Chondrocyte (in vitro differentiated cells): Measurements from ENCODE around the gene ESRRG. TPM values are rescaled to one million over a fixed set of nuclear protein-coding genes. Genes with fewer than 3 reads are reported as not detected.

Experiments
- DNase-seq: peaks from one replicate; pipeline ENCODE4 v3.0.0; 2021; ENCODE audit warnings: mixed read lengths, low spot score
- H3K27ac Mint-ChIP-seq: one replicate; pipeline ENCODE4 v1.8.0; 2021; ENCODE audit warnings: mild to moderate bottlenecking, moderate library complexity, mixed read lengths; ENCODE audit not compliant: unreplicated experiment
- H3K27me3 Mint-ChIP-seq: 2 replicates; pipeline ENCODE4 v1.8.0; 2021; ENCODE audit warnings: low read depth, mixed read lengths
- H3K36me3 Mint-ChIP-seq: 2 replicates; pipeline ENCODE4 v1.8.0; 2021; ENCODE audit warnings: low read depth, mixed read lengths
- H3K4me1 Mint-ChIP-seq: 2 replicates; pipeline ENCODE4 v1.8.0; 2021; ENCODE audit warnings: low read depth, mild to moderate bottlenecking, mixed read lengths
- H3K4me3 Mint-ChIP-seq: one replicate; pipeline ENCODE4 v1.8.0; 2021; ENCODE audit warnings: mild to moderate bottlenecking, moderate library complexity, mixed read lengths; ENCODE audit not compliant: unreplicated experiment
- H3K9me3 Mint-ChIP-seq: 2 replicates; pipeline ENCODE4 v1.8.0; 2021; ENCODE audit warnings: low read depth, mixed read lengths
- CTCF ChIP-seq: fragments of 200-600 bp; sonication (generic); IDR thresholded peaks from 2 replicates; pipeline ENCODE4 v1.5.0; 2021; ENCODE audit warnings: antibody characterized with exemption, mild to moderate bottlenecking, moderate library complexity
- total RNA-seq: library from RNA; stranded (reverse); gene quantifications from 3 replicates; pipeline ENCODE4 v1.2.1, GENCODE V29; 2021

Gene ESRRG
- total RNA-seq, 1 donor from 2014 or later, result not detected

DNA sequence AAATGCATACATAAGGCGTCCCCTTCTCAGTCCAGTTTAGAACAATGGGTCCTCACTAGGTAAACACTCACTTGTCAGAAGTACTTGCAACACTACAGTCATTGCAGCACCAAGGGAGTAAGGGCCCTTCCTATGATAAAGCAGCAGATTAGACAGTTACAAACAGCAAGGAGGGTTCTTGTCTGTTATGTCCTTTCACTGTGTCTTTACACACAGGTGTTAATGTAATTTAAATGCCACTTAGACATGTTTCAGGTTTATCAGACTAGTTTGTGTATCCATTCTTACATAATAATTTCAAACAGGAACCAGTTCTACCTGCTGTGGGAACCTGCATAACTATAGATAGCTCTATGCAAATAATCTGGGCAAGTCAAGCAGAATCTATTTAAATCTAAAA lies 194.4 kb downstream of the ESRRG start:
- no peak overlapping the region for H3K27ac Mint-ChIP-seq
- H3K4me3 Mint-ChIP-seq, result no peak overlapping the region
- DNase-seq, result no peak
- peaks cover 17% of the 10 kb centered on the region for H3K27me3 Mint-ChIP-seq
- no peaks in the 10 kb centered on the region for H3K36me3 Mint-ChIP-seq
- H3K4me1 Mint-ChIP-seq, result no peaks in the 10 kb centered on the region
- TF ChIP-seq CTCF, result no peak
- H3K9me3 Mint-ChIP-seq, result peaks cover 2% of the 10 kb centered on the region

DNA sequence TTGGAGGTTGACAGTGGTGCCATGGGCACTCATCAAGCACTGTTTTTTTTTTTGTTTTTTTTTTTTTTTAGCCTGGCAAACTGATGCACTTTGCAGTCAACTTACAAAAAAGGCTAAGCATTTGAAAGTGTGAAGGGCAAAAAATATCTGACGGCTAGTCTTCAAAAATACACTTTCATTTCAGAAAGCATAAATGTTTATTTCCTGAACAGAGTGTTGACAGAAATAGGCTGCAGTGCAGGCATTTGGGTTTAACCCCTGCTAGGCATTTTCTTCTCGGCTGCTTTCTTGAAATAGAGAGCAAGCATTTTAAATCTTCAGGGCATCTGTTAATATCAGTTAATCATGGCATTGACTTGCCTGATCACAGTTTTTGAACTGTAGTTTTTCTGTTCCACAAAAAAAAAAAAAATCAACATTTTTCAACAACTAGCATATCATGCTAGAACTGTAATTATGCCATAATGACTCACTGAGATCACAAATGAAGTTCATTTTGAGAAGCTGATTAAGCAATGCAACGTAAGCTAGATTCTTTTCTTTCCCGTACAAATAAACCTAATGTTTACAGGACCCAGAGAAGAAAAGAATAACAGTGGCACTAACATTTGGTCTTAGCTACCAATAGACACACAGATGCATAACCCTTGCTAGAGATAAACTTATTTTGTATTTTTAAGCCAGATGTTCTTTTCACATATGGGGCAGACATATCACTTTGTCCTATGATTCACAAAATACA lies 199.6 kb downstream of the ESRRG start:
- TF ChIP-seq CTCF, result no peak
- DNase-seq, result no peak

GRCh38 chr1:216523043-216523442 lies 200.2 kb downstream of the ESRRG start:
- Mint-ChIP-seq H3K36me3 (no peaks in the 10 kb centered on the region), H3K4me3 (no peak overlapping the region), H3K9me3 (peaks cover 2% of the 10 kb centered on the region), H3K27ac (no peak overlapping the region), H3K4me1 (no peaks in the 10 kb centered on the region), H3K27me3 (peaks cover 29% of the 10 kb centered on the region)
- TF ChIP-seq CTCF, result no peak
- DNase-seq, result no peak

More for the DNA sequence above, 199.6 kb downstream of the ESRRG start:
- Mint-ChIP-seq H3K27ac (no peak overlapping the region), H3K4me3 (no peak overlapping the region), H3K27me3 (peaks cover 27% of the 10 kb centered on the region), H3K4me1 (no peaks in the 10 kb centered on the region), H3K36me3 (no peaks in the 10 kb centered on the region), H3K9me3 (peaks cover 2% of the 10 kb centered on the region)

DNA sequence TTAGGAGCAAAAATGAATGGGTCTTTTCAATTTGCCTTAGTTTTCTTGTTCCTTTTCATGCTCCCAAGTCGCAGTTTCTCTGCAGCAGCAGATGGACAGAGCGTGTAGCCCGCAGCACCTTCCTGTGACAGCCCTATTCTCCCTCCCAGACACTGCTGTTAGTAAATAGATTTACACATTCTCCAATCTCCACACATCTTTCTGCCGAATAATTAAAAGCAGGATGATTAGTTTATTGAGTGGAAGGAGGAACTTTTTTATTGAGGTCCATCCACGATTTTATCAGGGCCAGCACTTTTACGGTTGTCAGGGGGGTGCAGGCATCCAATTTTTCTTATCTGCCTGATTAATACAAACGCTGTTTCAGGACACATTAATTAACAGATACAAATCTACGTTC lies 201.8 kb downstream of the ESRRG start:
- peaks cover 2% of the 10 kb centered on the region for H3K9me3 Mint-ChIP-seq
- H3K4me1 Mint-ChIP-seq, result no peaks in the 10 kb centered on the region
- no peak overlapping the region for H3K4me3 Mint-ChIP-seq
- H3K27me3 Mint-ChIP-seq, result peaks cover 27% of the 10 kb centered on the region
- TF ChIP-seq CTCF, result no peak
- H3K36me3 Mint-ChIP-seq, result no peaks in the 10 kb centered on the region
- no peak for DNase-seq
- H3K27ac Mint-ChIP-seq, result no peak overlapping the region

GRCh38 chr1:216518844-216519627 lies 204.2 kb downstream of the ESRRG start:
- Mint-ChIP-seq H3K4me3 (no peak overlapping the region), H3K36me3 (no peaks in the 10 kb centered on the region), H3K27me3 (peaks cover 25% of the 10 kb centered on the region), H3K9me3 (no peaks in the 10 kb centered on the region), H3K4me1 (no peaks in the 10 kb centered on the region), H3K27ac (no peak overlapping the region)
- DNase-seq, result no peak
- no peak for TF ChIP-seq CTCF
